ENCODE data around the gene TBXAS1. TPM values are rescaled to one million over a fixed set of nuclear protein-coding genes. Genes with fewer than 3 reads are reported as not detected.

Gene TBXAS1
- total and polyA plus RNA-seq, 2 donors (not counting 3 experiments of a cell fraction or from before 2014, with no cell fraction given), result 2.1 to 4.3 TPM

DNA sequence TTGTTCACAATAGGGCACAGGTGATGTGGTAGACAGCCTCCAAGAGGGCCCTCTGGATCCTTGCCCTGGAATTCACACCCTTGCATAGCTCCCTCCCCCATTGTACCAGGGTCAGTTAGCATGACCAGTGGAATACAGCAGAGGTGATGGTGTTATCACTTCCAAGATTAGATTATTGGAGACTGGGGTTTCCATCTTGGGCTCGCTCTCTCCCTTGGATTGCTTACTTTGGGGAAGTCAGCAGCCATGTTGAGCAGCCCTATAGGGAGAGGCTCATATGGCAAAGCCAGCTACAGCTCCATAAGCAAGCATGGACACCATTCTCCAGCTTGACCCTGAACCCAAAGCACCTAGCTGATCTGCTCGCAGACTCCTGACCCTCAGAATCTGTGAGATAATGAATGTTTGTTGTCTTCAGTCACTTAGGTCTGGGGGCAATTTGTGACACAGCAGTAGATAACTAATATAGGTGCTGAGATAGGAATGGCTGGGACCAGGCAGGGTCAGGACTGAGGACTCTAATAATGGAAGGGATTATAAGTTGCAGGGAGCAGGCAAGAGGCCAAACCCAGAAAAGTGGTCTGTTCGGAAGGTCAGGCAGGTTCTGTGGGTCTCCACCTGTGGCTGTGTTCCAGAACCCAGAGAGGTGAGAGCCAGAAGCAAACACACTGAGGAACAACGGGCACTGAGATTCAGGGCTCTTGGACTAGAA is 22.9 kb downstream of the TBXAS1 start:
- Histone ChIP-seq H3K79me2 (ENCODE audit: control insufficient read depth, insufficient read depth, low read length) (no peaks in the 10 kb centered on the region), H3K4me1 (ENCODE audit: control insufficient read depth, extremely low read depth, insufficient read depth, low read length) (no peaks in the 10 kb centered on the region), H2AFZ (ENCODE audit: low read depth, low read length) (no peak overlapping the region), H3K4me2 (ENCODE audit: insufficient read depth, low read length) (no peak overlapping the region), H3K36me3 (ENCODE audit: control insufficient read depth in 2 of 2, extremely low read depth in 1 of 2, insufficient read depth in 2 of 2, low read length in 2 of 2) (no peaks in the 10 kb centered on the region), H3K27me3 (ENCODE audit: control insufficient read depth in 2 of 2, insufficient read depth in 2 of 2, low read length in 2 of 2) (no peaks in the 10 kb centered on the region), H3K9me3 (replicated peaks; ENCODE audit: control insufficient read depth, insufficient read depth, low read length) (no peaks in the 10 kb centered on the region), H3K9ac (replicated peaks; ENCODE audit: extremely low read depth, insufficient read depth, low read length) (no peak overlapping the region), H3K9me1 (replicated peaks; ENCODE audit: control insufficient read depth, extremely low read depth, insufficient read depth, low read length) (no peaks in the 10 kb centered on the region), H4K20me1 (replicated peaks; ENCODE audit: control insufficient read depth, extremely low read depth, insufficient read depth, low read length) (no peaks in the 10 kb centered on the region), H3K4me3 (replicated peaks in 1 of 3; ENCODE audit: insufficient read depth in 1 of 3, low read depth in 1 of 3, low read length in 3 of 3) (no peak overlapping the region), H3K27ac (ENCODE audit: insufficient read depth, low read depth, low read length) (no peak overlapping the region)
- no TSS peak for BruUV-seq (replicated peaks)
- no peak for FAIRE-seq
- intact Hi-C loops (cut with micrococcal nuclease) (no loop called here), dilution Hi-C loops (cut with MboI; ENCODE audit: extremely low pct_ligation_motif_present, low sequenced_read_pairs) (no loop called here)
- ChIA-PET POLR2A (no interaction called here), CTCF (no interaction called here)
- no peak for DNase-seq (ENCODE audit: low read depth, low spot score)
- TF ChIP-seq POLR2AphosphoS5 (IDR thresholded peaks at IDR 0.05; ENCODE audit: insufficient read depth, low read depth, low read length) (no peak), EZH2 (IDR thresholded peaks at IDR 0.05; ENCODE audit: borderline replicate concordance, low read depth, low read length, severe bottlenecking) (no peak), MAX (IDR thresholded peaks at IDR 0.05; ENCODE audit: insufficient read depth, insufficient read length) (no peak), GATA2 (IDR thresholded peaks at IDR 0.05; ENCODE audit: insufficient read depth, insufficient read length, low read depth, low read length) (no peak), MYC (IDR thresholded peaks at IDR 0.05; ENCODE audit: low read depth, low read length) (no peak), FOS (IDR thresholded peaks at IDR 0.05; ENCODE audit: borderline replicate concordance, insufficient read depth, low read length) (no peak), POLR2A (IDR thresholded peaks at IDR 0.05; ENCODE audit: low read depth, low read length) (no peak)
- TF ChIP-seq, protein P1, sequence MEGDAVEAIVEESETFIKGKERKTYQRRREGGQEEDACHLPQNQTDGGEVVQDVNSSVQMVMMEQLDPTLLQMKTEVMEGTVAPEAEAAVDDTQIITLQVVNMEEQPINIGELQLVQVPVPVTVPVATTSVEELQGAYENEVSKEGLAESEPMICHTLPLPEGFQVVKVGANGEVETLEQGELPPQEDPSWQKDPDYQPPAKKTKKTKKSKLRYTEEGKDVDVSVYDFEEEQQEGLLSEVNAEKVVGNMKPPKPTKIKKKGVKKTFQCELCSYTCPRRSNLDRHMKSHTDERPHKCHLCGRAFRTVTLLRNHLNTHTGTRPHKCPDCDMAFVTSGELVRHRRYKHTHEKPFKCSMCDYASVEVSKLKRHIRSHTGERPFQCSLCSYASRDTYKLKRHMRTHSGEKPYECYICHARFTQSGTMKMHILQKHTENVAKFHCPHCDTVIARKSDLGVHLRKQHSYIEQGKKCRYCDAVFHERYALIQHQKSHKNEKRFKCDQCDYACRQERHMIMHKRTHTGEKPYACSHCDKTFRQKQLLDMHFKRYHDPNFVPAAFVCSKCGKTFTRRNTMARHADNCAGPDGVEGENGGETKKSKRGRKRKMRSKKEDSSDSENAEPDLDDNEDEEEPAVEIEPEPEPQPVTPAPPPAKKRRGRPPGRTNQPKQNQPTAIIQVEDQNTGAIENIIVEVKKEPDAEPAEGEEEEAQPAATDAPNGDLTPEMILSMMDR (IDR thresholded peaks at IDR 0.05; ENCODE audit: extremely low read depth in 1 of 2, insufficient read depth in 1 of 2, low read depth in 1 of 2, low read length in 2 of 2), result no peak
